Kidney tubule cell (primary cell): ENCODE data around the gene TRPM2.

ENCODE experiments used
- DNase-seq: peaks from one replicate; pipeline ENCODE4 v3.0.0-alpha.2; 2018; ENCODE audit warnings: low spot score

TRPM2 gene

GRCh38 chr21:44353191-44353970 lies at the start of gene TRPM2:
Gene TRPM2 (plus strand): TSS chr21:44353621. CDS start chr21:44353701, 80 bp downstream.
- no peak for DNase-seq

- DNase-seq = no peak
Observed at GRCh38 chr21:44304011-44304616, 49.3 kb upstream of the TRPM2 start.

- peak; percentile 63 for DNase-seq
Observed at GRCh38 chr21:44304877-44305293, 48.5 kb upstream of the TRPM2 start.

- DNase-seq = no peak
Observed at GRCh38 chr21:44305691-44306090, 47.7 kb upstream of the TRPM2 start.

- no peak for DNase-seq
Observed at GRCh38 chr21:44306936-44307704, 46.3 kb upstream of the TRPM2 start.

GRCh38 chr21:44310628-44311507 lies 42.6 kb upstream of the TRPM2 start:
- no peak for DNase-seq

GRCh38 chr21:44312089-44312488 lies 41.3 kb upstream of the TRPM2 start:
- DNase-seq = no peak

- DNase-seq = no peak
Observed at GRCh38 chr21:44312716-44313115, 40.7 kb upstream of the TRPM2 start.

GRCh38 chr21:44313451-44313850 lies 40.0 kb upstream of the TRPM2 start:
- DNase-seq = no peak

GRCh38 chr21:44314128-44314527 lies 39.3 kb upstream of the TRPM2 start:
- DNase-seq = no peak

GRCh38 chr21:44314561-44314960 lies 38.9 kb upstream of the TRPM2 start:
- DNase-seq = no peak

- no peak for DNase-seq
Observed at GRCh38 chr21:44315691-44316203, 37.7 kb upstream of the TRPM2 start.

GRCh38 chr21:44316277-44316900 lies 37.0 kb upstream of the TRPM2 start:
- DNase-seq = no peak

GRCh38 chr21:44317241-44317782 lies 36.1 kb upstream of the TRPM2 start:
- no peak for DNase-seq

- DNase-seq = no peak
Observed at GRCh38 chr21:44317871-44318270, 35.5 kb upstream of the TRPM2 start.

- no peak for DNase-seq
Observed at GRCh38 chr21:44318489-44319285, 34.7 kb upstream of the TRPM2 start.

- DNase-seq = no peak
Observed at GRCh38 chr21:44319407-44320065, 33.9 kb upstream of the TRPM2 start.

- DNase-seq = no peak
Observed at GRCh38 chr21:44320847-44321246, 32.6 kb upstream of the TRPM2 start.

GRCh38 chr21:44321846-44322450 lies 31.5 kb upstream of the TRPM2 start:
- no peak for DNase-seq
